HG03571 (cell line): ENCODE results near the gene SMU1.

Experiments
- ATAC-seq: cut with Tn5 transposase; IDR thresholded peaks from one replicate; pipeline ENCODE4 v1.9.1; 2021; ENCODE audit not compliant: unreplicated experiment

The SMU1 gene

DNA sequence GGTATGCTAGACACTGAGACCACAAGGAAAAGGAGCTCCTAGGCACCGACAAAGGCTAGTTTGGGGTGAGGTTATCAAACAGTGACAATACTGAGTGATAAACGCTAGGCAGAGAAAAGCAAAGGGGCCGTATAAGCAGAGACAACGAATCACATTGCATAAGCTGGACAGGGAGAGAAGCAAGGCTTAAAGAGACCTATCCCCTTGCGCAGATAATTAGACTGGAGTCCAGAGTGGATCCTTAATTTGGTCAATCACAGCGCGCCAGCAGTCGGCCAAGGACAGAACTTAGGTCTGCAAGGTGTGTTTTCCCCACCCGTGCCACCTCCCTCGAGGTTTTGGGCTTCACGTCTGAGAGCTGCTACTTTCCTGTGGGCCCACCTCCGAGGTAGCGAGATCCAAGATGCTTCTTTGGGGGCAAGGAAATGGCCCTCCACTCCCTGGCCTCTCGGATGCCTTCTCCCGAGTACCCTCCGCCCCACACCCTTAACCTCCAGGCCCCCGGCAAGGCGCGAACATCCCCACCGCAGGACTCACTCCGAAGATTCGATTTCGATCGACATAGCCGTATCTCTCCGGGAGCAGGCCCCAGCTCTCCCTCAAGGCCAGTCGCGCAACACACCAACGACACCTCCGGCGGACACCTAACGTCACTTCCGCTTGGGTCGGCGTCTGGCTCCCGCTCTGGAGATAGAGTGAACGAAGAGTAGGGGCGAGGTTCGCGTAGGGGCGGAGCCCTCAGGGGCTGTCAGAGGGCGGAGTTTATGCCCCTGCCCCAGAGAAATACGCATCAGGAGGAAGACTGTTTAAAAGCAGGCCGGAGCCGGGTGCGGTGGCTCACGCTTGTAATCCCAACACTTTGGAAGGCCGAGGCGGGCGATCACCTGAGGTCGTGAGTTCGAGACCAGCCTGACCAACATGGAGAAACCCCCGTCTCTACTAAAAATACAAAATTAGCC lies at the start of gene SMU1:
TSS of gene SMU1 (minus strand) at position 629 of the 959 bp plus-strand sequence. CDS start at position 563, 66 bp downstream.
- peak; percentile 99 for ATAC-seq

GRCh38 chr9:33125461-33125860 lies 49.0 kb upstream of the SMU1 start:
- no peak for ATAC-seq

- ATAC-seq = peak; percentile 45
Observed at GRCh38 chr9:33124751-33125381, 48.4 kb upstream of the SMU1 start.

GRCh38 chr9:33124046-33124445 lies 47.6 kb upstream of the SMU1 start:
- no peak for ATAC-seq

GRCh38 chr9:33123407-33124031 lies 47.0 kb upstream of the SMU1 start:
- no peak for ATAC-seq

- ATAC-seq = no peak
Observed at GRCh38 chr9:33120620-33121019, 44.1 kb upstream of the SMU1 start.

DNA sequence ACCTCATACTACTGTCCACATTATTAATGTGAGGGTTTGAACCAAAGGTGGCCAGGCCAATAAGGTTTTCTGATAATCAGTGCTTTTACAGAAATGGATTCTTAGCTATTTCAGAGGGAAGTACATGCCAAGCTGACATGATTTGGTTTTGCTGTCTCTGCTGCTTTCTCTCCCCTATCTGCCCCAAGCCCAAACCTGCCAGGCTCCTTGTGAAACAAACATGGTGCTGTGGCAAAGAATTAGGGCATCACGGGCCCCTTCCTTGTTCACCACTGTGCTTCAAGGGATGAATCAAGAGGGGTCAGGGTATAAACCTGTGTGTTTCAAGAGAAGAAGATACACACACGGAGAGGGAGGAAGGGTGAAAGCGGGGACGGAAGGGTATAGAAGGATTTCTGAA lies 41.3 kb upstream of the SMU1 start:
- no peak for ATAC-seq

DNA sequence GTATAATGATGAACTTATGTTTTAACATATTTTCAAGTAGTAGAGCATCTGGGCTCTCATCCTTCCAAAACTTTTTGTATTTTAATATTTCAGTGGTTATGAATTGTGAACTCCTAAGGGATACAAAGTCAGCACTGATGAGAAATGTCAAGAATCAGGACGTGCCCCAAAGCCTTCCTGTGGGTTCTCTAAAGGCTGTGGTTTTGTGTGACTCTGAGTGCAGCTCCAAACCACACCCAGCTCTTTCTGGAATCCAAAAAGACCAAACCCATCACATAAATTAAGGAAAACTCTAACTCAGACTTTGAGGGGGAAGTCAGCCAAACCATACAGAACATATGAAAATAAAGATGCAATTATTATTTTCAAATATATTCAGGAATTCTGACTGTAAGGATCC lies 40.8 kb upstream of the SMU1 start:
- ATAC-seq = no peak

DNA sequence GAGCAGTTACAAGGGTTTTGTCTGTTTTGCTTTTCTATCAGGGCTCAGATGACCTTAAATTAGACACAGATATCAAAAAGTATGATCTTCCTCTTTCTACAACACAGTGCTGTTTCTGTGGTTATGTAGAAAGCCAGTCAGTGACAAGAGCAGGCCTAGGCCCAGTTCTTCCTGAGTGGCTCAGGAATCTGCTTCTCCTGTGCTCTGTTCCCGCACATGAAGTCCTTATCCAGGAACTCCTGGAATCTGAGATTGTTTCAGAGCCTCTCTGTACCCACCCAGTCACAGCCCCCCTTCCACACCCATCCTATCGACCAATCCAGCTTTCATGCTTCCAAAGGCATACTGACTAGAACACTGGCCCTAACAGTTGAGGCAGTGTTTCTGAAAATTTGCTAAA lies 40.4 kb upstream of the SMU1 start:
- ATAC-seq = no peak

GRCh38 chr9:33114746-33115145 lies 38.3 kb upstream of the SMU1 start:
- no peak for ATAC-seq

GRCh38 chr9:33113799-33114547 lies 37.5 kb upstream of the SMU1 start:
- ATAC-seq = no peak

DNA sequence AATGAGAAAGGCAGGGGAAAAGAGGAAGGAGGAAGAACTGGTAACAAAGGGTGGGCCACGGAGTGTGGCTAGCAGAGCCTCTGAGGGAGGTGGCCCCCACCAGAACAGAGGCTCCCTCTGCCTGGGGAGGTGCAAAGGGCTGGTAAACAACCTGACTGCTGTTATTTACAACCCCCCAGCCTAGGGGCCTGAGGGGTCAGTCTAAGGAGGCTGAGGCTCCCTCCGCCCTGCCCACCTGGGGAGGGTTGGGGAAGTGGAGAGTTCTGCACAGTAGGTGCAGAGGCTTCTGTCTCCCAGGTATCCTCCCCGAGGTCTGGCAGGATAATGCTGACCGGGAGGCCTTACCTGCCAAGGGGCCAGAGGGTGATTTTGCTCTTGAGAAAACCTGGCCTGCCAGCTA lies 35.6 kb upstream of the SMU1 start:
- no peak for ATAC-seq

GRCh38 chr9:33111631-33112030 lies 35.2 kb upstream of the SMU1 start:
- no peak for ATAC-seq

DNA sequence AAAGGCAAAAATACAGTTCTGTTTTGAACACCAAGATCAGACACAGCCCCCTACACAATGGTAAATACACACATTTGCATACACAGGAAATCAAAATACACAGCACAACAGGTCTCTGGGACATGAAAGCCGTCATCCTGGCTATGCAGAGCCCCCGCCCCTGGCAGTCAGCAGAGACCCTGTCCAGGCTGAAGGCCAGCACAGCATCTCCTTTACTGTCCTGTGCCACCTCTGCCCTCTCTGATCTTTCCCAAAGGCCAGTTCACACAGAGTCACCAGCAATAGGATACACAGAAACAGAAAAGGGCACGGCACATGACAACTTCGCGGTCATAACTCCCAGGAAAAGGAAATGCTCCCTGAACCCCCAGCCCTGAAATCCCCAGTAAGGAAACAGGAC lies 34.2 kb upstream of the SMU1 start:
- no peak for ATAC-seq

DNA sequence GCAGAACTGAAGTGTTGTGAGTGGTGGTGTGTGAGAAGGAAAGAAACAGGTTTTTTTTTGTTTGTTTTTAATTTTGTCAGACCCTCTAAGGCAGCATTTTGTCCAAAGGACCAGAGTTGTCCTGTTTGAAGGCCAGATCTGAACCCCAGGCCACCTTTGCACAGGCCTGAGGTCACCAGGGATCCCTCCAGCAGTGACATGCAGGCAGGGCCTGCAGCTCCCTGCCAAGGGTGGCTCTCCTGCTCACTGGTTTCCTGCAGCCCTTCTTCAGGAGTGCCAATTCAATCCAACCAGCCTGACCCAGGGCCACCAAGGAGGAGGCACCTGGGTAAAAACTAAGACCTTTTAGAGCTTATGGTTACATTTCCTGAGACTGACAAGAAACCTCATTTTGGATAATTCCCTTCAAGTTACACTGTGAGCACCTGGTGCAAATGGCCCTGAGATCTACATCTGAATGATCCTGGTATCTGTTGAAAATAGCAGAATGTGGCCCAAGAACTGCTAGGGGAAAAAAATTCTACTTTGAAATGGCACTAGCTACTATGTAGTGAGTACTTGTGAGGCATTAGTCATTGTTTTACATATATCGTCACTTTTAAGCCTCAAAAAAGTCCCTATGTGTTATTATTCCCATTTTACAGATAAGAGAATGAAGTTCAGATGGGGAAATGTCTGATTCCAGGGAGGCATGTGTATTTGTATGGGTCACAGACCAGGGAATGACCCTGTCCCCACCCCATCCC lies 33.5 kb upstream of the SMU1 start:
- ATAC-seq = no peak

- no peak for ATAC-seq
Observed at GRCh38 chr9:33109097-33109496, 32.6 kb upstream of the SMU1 start.

DNA sequence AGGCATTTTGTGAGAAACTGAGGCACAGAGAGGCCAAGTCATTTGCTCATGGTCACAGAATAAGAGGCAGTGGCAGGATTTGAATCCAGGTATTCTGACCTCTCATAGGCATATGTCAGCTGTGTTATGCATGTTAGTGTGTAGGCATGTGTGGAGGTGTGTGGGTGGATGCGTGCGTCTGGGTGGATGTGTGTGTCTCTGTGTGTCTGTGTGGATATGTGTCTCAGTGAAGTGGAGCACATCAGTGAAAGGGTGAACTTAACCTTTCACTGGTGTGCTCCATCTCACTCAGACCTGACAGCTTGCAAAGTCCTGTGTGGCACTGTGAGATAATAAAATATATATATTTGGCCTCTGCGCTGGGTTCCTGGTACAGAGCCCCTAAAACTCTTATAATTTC lies 32.0 kb upstream of the SMU1 start:
- ATAC-seq = no peak

- no peak for ATAC-seq
Observed at GRCh38 chr9:33107762-33108161, 31.3 kb upstream of the SMU1 start.

GRCh38 chr9:33106827-33107621 lies 30.6 kb upstream of the SMU1 start:
- no peak for ATAC-seq

- no peak for ATAC-seq
Observed at GRCh38 chr9:33106372-33106771, 29.9 kb upstream of the SMU1 start.
